KMS-11 (cell line): ENCODE results near the gene ZNRF4.
"Not testable (repeated sequence)": the region's sequence is repeated elsewhere in the genome, so short reads cannot be mapped to it uniquely, and the experiment has no call there.

ENCODE experiments used
- H2AFZ ChIP-seq: fragments of 200-600 bp; sonication (generic); 2 replicates; pipeline ENCODE4 v1.6.1; 2016; ENCODE audit warnings: antibody characterized with exemption, mixed run types, low read depth
- H3K27ac ChIP-seq: fragments of 200-600 bp; sonication (generic); 2 replicates; pipeline ENCODE4 v1.6.1; 2016; ENCODE audit warnings: mild to moderate bottlenecking, mixed run types
- H3K27me3 ChIP-seq: fragments of 200-600 bp; sonication (generic); 2 replicates; pipeline ENCODE4 v1.6.1; 2017; ENCODE audit warnings: mild to moderate bottlenecking, low read depth, mixed run types, moderate library complexity; ENCODE audit not compliant: insufficient read depth
- H3K36me3 ChIP-seq: fragments of 200-600 bp; sonication (generic); 2 replicates; pipeline ENCODE4 v1.6.1; 2017; ENCODE audit warnings: mild to moderate bottlenecking, mixed run types; ENCODE audit not compliant: insufficient read depth
- H3K4me1 ChIP-seq: fragments of 200-600 bp; sonication (generic); 2 replicates; pipeline ENCODE4 v1.6.1; 2016; ENCODE audit warnings: mild to moderate bottlenecking, low read depth, mixed run types; ENCODE audit not compliant: poor library complexity, severe bottlenecking
- H3K4me2 ChIP-seq: fragments of 200-600 bp; sonication (generic); 2 replicates; pipeline ENCODE4 v1.7.0; 2016; ENCODE audit warnings: mild to moderate bottlenecking, mixed run types
- H3K4me3 ChIP-seq: fragments of 200-600 bp; sonication (generic); IDR thresholded peaks from 2 replicates; pipeline ENCODE4 v1.6.1; 2017; ENCODE audit warnings: low read depth, low read length, mixed read lengths; ENCODE audit not compliant: insufficient read depth
- H3K79me2 ChIP-seq: fragments of 200-600 bp; sonication (generic); 2 replicates; pipeline ENCODE4 v1.6.1; 2016; ENCODE audit warnings: low read depth, mixed run types; ENCODE audit not compliant: insufficient read depth
- H3K9ac ChIP-seq: fragments of 200-600 bp; sonication (generic); 2 replicates; pipeline ENCODE4 v1.6.1; 2016; ENCODE audit warnings: mild to moderate bottlenecking, mixed run types
- H4K20me1 ChIP-seq: fragments of 200-600 bp; sonication (generic); 2 replicates; pipeline ENCODE4 v1.6.1; 2016; ENCODE audit warnings: mild to moderate bottlenecking, mixed run types; ENCODE audit not compliant: insufficient read depth
- TF ChIP-seq, protein P1 (sequence below): fragments of 200-600 bp; sonication (generic); conservative IDR thresholded peaks from 2 replicates; pipeline ENCODE4 v1.6.1; 2017; ENCODE audit warnings: low read depth, mild to moderate bottlenecking, antibody characterized with exemption, low read length, moderate library complexity, mixed read lengths

The ZNRF4 gene

DNA sequence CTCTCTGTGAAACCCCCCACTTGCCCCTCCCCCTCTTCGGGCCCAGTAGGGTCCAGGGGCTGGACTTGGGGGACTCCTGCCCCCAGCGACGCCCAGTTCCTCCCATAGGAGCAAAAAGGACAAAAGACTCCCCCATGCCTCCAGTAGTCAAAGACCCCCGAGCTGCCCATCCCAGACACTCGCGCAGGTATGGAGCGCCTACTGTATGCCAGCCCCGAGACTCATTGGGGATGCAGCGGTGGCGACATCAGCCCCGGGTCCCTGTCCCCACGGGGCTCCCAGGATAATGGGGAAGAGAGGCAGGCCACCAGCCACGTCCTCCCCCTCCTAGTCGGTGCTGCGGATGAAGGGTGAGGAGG lies 18.3 kb upstream of the ZNRF4 start:
- Histone ChIP-seq H3K4me3 (no peak overlapping the region), H3K27me3 (peaks cover 28% of the 10 kb centered on the region), H3K36me3 (no peaks in the 10 kb centered on the region), H3K27ac (no peak overlapping the region), H2AFZ (no peak overlapping the region), H3K4me1 (no peaks in the 10 kb centered on the region), H3K79me2 (no peaks in the 10 kb centered on the region), H4K20me1 (no peaks in the 10 kb centered on the region), H3K4me2 (no peak overlapping the region), H3K9ac (no peak overlapping the region)
- TF ChIP-seq, protein P1, sequence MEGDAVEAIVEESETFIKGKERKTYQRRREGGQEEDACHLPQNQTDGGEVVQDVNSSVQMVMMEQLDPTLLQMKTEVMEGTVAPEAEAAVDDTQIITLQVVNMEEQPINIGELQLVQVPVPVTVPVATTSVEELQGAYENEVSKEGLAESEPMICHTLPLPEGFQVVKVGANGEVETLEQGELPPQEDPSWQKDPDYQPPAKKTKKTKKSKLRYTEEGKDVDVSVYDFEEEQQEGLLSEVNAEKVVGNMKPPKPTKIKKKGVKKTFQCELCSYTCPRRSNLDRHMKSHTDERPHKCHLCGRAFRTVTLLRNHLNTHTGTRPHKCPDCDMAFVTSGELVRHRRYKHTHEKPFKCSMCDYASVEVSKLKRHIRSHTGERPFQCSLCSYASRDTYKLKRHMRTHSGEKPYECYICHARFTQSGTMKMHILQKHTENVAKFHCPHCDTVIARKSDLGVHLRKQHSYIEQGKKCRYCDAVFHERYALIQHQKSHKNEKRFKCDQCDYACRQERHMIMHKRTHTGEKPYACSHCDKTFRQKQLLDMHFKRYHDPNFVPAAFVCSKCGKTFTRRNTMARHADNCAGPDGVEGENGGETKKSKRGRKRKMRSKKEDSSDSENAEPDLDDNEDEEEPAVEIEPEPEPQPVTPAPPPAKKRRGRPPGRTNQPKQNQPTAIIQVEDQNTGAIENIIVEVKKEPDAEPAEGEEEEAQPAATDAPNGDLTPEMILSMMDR = no peak

DNA sequence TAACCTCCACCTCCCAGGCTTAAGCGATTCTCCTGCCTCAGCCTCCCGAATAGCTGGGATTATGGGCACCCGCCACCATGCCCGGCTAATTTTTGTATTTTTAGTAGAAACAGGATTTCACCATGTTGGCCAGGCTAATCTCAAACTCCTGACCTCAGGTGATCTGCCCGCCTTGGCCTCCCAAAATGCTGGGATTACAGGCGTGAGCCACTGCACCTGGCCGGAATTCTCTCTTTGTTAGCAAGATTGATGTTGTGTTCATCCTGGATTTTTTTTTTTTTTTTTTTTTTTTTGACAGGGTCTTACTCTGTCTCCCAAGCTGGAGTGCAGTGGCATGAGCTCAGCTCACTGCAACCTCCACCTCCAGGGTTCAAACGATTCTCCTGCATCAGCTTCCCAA lies 16.5 kb upstream of the ZNRF4 start:
- not testable (repeated sequence) for H3K4me1 ChIP-seq, H2AFZ ChIP-seq, H3K79me2 ChIP-seq, H3K36me3 ChIP-seq, H4K20me1 ChIP-seq, H3K4me3 ChIP-seq, H3K9ac ChIP-seq, H3K27ac ChIP-seq, H3K4me2 ChIP-seq
- peaks cover 28% of the 10 kb centered on the region for H3K27me3 ChIP-seq

DNA sequence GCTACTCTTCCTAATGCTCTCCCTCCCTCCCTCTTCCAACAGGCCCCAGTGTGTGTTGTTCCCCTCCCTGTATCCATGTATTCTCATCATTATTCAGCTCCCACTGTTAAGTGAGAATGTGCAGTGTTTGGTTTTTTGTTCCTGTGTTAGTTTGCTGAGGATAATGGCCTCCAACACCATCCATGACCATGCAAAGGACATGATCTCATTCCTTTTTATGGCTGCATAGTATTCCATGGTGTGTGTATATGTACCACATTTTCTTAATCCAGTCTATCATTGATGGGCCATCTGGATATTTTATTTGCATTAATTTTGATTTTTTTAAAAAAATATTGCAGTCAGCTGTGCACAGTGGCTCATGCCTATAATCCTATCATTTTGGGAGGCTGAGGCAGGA lies 15.8 kb upstream of the ZNRF4 start:
- Histone ChIP-seq H3K4me3 (no peak overlapping the region), H3K27me3 (peaks cover 23% of the 10 kb centered on the region), H3K79me2 (no peaks in the 10 kb centered on the region), H2AFZ (no peak overlapping the region), H3K4me1 (no peaks in the 10 kb centered on the region), H3K36me3 (no peaks in the 10 kb centered on the region), H3K27ac (no peak overlapping the region), H3K4me2 (no peak overlapping the region), H3K9ac (no peak overlapping the region), H4K20me1 (no peaks in the 10 kb centered on the region)
- TF ChIP-seq, protein P1 = no peak

DNA sequence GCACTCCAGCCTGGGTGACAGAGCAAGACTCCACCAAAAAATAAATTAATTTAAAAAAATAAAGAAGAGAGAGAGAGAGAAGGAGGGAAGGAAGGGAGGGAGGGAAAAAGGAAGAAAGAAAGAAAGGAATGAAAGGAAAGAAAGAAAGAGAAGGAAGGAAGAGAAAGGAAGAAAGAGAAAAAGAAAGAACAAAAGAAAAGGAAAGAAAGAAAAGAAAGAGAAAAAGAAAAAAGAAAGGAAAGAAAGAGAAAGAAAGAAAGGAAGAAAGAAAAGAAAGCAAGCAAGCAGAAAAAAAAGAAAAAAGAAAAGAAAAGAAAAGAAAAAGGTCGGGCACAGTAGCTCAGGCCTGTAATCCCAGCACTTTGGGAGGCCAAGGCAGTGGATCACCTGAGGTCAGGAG lies 14.9 kb upstream of the ZNRF4 start:
- no peak overlapping the region for H2AFZ ChIP-seq
- H3K36me3 ChIP-seq = no peaks in the 10 kb centered on the region
- no peaks in the 10 kb centered on the region for H3K4me1 ChIP-seq
- no peak overlapping the region for H3K9ac ChIP-seq
- H3K79me2 ChIP-seq = no peaks in the 10 kb centered on the region
- no peak overlapping the region for H3K4me3 ChIP-seq
- peaks cover 19% of the 10 kb centered on the region; the same call in 1 of the 2 replicates for H3K27me3 ChIP-seq
- TF ChIP-seq, protein P1 = no peak
- H4K20me1 ChIP-seq = no peaks in the 10 kb centered on the region
- H3K4me2 ChIP-seq = no peak overlapping the region
- H3K27ac ChIP-seq = no peak overlapping the region

DNA sequence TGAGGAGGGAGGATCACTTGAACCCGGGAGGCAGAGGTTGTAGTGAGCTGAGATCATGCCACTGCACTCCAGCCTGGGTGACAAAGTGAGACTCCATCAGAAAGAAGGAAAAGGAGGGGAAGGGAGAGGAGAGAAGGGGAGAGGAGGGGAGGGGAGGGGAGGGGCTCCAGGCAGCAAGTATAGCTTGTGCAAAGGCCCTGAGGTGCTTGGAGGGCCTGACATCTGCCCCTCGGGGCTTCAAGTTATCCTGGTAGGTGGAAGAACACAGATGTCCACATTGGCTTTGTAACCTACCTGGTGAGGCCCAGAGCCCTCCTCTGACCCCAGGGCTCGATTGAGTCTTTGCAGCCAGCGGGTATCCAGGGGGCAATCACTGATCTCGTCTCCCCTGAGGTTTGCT lies 11.5 kb upstream of the ZNRF4 start:
- no peak overlapping the region for H2AFZ ChIP-seq
- H3K4me3 ChIP-seq = no peak overlapping the region
- peaks cover 40% of the 10 kb centered on the region for H3K27me3 ChIP-seq
- H3K9ac ChIP-seq = no peak overlapping the region
- H3K79me2 ChIP-seq = no peaks in the 10 kb centered on the region
- TF ChIP-seq, protein P1 = no peak
- H3K36me3 ChIP-seq = no peaks in the 10 kb centered on the region
- H3K4me1 ChIP-seq = no peaks in the 10 kb centered on the region
- H3K27ac ChIP-seq = no peak overlapping the region
- H4K20me1 ChIP-seq = no peaks in the 10 kb centered on the region
- H3K4me2 ChIP-seq = no peak overlapping the region
